Epidermal melanocyte (primary cell): ENCODE results near the gene PLPP3.
"Not testable (repeated sequence)": the region's sequence is repeated elsewhere in the genome, so short reads cannot be mapped to it uniquely, and the experiment has no call there.

Experiments used
- DNase-seq: peaks from one replicate; pipeline ENCODE4 v3.0.0; 2011; ENCODE audit warnings: low spot score; ENCODE audit not compliant: insufficient read length

The PLPP3 gene

DNA sequence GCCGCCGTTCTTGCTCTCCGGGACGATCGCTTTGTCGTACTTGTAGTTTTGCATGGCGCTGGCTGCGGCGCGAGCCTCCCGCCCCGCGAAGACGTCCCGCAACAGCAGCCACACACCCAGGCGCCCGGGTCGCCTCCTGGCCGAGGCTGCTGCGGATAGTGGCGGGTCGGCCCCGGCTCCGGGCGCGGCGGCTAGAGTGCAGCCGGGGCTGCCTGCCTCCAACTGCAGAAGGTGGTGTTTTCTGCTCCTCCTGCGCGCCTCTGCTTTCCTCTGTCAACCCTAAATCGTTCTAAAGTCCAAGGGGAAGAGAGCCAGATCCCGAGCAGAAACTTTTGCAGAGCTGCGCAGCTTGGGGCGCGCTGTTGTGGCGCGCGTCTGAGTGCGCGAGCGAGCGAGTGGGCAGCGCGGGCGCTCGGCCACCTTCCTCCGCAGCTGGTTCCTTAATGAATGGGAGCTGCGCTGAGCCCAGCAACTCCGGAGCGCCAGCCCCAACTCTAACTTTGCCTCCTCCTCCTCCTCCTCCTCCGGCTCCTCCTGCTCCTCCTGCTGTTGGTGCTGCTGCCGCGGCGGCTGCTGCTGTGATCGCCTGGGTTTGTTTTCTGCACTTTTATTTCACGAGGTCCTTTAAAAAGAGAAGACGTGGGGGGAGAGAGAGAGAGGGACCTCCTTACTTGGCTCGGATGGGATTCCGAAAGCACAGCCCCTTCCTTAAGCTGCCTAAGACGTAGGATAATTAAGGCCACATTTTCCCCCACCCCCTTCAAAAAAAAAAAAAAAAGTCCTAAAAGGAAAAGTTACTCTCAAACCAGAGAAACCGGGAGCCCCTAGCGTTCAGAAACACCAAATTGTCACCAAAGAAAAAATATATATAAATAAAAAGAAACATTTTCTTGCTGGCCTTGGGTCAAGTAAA lies at the start of gene PLPP3:
TSS of gene PLPP3 (minus strand) at position 601 of the 913 bp plus-strand sequence. CDS start at position 54, 547 bp downstream.
- peak; percentile 91 for DNase-seq

DNA sequence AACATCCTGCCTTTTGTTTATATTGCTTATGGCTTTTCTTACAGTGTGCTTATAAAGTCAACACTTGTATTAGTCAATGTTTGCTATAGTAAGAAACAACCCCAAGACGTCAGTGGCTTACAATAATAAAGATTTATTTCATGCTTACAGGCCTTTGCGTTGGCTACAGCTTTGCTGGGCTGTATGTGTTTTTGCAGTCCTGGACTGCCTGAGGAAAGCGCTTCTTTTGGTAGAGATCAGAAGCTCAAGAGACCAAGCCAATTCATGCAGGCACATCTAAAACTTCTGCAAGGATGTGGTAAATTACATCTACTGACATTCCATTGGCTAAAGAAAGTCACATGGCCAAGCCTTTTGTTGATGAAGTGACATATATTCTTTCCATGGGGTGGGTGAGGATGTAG lies 48.3 kb upstream of the PLPP3 start:
- DNase-seq: no peak

DNA sequence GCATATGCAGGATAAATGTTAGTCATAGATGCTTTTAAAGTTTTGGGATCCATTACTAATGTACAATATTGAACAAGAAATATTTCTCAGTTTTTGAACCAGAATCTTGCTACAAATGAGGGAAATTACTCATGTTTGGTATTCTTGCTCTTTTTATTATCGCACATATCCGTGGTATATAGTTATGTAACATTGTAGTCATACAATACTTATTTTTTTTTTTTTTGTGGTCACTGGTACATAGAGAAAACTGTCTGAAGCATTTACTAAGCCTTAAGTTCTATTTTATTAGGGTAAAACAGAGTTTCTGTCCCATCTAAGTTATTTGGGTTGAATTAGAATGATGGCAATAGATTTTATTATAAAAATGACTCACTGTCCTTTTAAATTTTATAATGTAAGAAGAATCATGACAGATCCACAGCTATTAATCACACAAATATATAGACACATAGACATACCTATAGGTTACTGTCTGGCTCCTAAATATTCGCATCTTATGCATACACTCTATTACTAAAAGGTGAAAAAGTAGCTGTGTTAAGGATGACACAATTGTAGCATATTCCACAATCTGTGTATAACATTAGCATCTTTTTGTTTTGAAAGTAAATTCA lies 47.8 kb upstream of the PLPP3 start:
- DNase-seq: no peak

DNA sequence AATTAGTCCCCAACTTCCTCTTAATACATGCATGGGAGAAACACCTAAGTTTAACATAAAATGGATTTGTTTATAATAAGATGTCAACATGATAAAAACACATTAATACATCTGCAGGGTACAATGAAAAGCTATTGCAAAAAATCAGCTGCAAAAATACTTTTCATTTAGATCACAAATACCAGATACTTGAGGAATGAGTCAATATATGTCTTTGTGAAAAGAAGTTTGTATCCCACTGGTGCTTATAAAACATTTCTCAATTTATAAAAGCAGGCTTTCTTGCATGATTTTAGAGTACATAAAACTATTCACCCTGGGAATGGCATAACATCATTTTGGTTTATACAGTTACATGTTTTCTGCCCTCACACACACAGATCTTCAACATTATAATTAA lies 47.2 kb upstream of the PLPP3 start:
- no peak for DNase-seq

DNA sequence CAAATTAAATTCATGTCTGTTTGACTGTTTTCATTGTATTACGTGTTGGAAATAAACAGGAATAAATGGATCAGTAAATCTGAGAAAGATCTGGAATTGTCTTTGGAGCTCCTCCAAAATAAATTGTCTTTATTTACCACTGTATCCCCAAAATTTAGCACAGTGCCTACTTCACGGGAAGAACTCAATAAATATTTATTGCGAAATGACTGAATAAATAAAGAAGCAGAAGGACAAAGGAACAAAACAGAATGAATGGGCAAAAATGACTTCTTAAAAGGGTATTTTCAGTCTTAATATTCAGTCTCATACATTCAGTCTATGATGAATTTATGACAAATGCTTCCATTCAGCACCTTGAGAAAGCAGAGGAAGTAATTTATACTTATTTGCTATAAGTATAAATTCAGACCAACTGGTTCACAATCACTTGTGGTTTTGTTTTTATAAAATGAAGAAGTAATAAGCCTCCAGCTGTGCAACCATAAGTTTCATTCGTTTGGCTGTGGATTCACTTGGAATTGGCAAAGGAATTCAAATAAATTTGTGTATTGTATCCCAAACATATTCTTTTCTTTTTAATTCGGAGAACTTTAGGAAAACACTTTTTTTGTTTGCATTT lies 46.6 kb upstream of the PLPP3 start:
- DNase-seq: no peak

DNA sequence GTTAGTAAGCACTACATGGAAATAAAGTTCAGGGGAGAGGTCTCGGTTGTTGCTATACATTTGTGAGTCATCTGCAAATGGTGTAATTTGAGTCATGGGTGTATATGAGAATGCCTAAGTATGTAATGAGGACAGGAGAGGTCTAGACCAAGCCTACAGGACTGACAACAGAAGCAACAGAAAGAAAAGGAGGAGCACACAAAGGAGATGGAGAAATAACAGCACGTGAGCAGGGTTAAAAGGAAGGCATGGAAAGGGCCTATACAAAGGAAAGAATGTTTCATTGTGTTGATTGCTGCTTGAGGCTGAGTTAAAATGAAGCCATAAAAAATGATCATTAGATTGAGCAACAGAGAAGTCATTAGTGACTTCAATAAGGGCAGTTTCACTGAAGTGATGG lies 37.8 kb upstream of the PLPP3 start:
- no peak for DNase-seq

DNA sequence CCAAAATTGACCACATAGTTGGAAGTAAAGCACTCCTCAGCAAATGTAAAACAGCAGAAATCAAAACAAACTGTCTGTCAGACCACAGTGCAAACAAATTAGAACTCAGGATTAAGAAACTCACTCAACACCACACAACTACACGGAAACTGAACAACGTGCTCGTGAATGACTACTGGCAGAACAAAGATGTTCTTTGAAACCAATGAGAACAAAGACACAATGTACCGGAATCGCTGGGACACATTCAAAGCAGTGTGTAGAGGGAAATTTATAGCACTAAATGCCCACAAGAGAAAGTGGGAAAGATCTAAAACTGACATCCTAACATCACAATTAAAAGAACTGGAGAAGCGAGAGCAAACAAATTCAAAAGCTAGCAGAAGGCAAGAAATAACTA lies 31.4 kb upstream of the PLPP3 start:
- not testable (repeated sequence) for DNase-seq

DNA sequence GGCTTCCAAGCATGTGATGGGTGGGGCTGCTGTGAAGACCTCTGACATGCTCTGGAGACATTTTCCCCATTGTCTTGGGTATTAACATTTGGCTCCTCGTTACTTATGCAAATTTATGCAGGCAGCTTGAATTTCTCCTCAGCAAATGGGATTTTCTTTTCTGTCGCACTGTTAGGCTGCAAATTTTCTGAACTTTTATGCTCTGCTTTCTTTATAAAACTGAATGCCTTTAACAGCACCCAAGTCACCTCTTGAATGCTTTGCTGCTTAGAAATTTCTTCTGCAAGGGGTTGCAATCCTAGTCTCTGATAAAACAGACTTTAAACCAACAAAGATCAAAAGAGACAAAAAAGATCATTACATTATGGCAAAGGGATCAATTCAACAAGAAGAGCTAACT lies 30.7 kb upstream of the PLPP3 start:
- DNase-seq: not testable (repeated sequence)

DNA sequence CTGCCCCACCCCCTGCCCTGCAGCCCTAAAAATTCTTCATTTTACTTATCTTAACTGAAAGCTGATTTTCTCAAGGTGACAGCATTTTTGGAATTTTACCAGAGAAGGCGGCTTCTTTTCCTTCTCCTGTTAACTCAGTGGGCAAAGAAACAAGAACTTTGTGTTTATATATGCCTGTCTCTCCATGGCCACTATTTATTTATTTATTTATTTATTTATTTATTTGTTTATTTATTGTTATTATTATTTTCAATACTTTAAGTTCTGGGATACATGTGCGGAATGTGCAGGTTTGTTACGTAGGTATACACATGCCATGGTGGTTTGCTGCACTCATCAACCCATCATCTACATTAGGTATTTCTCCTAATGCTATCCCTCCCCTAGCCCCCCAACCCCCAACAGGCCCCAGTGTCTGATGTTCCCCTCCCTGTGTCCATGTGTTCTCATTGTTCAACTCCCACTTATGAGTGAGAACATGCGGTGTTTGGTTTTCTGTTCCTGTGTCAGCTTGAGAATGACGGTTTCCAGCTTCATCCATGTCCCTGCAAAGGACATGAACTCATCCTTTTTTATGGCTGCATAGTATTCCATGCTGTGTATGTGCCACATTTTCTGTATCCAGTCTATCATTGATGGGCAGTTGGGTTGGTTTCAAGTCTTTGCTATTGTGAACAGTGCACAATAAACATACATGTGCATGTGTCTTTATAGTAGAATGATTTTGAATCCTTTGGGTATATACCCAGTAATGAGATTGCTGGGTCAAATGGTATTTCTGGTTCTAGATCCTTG lies 16.2 kb upstream of the PLPP3 start:
- DNase-seq: not testable (repeated sequence)

DNA sequence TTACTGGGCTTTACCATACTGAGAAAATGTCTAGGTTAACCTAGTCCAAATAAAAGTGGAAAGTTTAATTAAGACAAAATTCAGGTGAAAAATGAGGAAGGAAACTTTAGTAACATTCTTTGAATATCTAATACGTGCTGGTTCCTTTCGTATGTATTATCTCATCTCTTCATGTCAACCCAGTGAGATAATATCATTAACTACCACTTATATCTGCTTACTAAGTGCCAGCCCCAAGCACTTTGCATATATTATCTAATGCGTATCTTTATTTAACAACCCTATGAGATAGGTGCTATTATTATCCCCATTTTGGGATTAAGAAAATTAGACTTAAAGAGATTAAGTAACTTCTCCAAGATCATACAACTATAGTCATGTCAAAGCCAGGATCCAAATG lies 12.5 kb upstream of the PLPP3 start:
- DNase-seq: no peak

DNA sequence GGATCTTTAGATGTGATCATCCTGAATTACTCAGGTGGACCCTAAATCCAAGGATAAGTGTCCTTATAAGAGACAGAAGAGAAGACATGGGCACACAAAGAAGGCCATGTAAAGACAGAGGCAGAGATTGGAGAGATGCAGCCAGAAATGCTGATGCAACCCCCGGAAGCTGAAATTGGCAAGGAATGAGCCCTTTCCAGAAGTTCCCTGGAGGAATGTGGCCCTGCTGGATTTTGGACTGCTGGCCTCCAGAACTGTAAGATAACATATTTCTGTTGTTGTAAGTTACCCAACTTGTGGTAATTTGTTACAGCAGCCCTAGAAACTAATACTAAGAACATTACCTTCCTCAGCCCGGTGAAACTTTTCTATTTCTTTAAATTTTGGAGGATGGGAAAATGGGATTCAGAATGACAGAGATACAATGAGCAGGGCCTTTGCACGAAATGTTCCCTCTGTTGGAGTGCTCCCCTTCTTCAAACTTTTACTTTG lies 11.2 kb upstream of the PLPP3 start:
- no peak for DNase-seq

DNA sequence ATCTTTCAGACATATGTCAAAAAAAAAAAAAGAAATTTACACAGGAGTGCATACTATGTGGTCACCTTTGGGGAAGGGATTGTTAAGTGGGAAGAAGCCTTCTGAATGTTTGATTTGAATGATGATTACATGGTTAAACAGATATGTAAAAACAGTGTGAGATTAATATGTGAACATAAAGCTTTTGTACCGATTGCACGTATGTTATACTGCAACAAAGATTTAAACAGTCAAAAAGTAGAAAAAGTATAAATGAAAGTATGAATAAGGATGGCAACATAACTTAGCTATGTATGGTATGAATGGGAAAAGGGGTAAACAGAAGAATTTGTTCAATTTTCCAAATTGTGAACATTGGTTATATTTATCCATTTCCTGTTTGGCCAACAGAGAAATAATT lies 10.0 kb upstream of the PLPP3 start:
- no peak for DNase-seq

DNA sequence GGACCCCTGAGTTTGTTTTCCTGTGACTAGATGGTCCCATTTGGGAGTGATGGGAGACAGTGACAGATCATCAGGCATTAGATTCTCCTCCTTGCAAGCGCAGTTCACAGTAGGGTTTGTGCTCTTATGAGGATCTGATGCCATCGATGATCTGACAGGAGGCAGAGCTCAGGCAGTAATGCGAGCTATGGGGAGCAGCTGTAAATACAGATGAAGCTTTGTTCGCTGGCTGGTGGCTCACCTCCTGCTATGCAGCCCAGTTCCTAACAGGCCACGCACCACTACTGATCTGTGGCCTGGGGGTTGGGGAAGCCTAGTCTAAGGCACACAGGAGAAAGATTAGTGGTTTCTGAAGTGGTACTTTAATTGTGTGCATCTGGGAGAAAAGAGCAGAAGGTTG lies 7.1 kb upstream of the PLPP3 start:
- no peak for DNase-seq

DNA sequence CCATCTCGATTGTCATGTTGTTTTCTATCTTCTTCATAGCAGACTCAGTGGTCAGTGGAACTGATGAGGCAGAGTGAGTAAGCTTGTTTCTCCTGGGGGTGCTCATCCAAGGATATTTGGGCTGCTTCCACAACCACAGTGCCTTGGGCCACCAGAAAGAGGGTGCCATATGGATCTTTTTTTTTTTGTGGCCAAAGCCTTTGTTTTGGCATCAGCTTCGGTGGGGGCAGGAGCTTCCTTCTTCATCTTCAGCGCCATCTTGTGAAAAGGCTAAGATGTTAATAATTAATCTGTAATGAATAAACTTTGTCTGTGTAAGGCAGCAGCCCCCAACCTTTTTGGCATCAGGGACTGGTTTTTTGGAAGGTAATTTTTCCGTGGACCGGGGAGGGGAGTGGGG lies 6.6 kb upstream of the PLPP3 start:
- DNase-seq: no peak

DNA sequence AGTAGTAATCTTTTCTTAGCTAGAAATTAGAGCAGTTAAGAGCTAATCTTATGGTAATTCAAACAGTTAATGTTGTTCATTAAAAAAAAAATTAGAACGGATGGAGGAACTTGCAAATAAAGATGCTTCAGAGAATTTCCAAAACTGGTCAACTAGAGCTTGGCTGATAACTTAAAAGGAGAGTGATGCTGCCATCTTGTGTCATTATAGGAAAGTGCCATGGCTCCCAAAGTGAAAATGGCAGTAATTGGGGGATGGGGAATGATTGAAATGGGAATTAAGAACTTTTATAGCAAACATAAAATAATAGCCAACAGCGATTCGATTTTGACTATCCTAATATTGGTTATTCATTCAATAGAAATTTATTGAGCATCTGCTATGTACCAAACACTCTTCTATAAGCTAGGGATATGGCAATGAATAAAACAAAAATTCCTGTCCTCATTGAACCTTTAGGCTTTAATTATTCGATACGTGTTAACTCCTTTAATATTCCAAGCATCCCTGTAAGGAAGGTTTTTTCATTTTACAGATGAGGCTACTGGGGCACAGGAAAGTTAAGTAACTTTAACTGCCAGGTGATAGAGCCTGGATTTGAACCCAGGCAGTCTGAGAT lies 5.7 kb upstream of the PLPP3 start:
- peak; percentile 40 for DNase-seq

DNA sequence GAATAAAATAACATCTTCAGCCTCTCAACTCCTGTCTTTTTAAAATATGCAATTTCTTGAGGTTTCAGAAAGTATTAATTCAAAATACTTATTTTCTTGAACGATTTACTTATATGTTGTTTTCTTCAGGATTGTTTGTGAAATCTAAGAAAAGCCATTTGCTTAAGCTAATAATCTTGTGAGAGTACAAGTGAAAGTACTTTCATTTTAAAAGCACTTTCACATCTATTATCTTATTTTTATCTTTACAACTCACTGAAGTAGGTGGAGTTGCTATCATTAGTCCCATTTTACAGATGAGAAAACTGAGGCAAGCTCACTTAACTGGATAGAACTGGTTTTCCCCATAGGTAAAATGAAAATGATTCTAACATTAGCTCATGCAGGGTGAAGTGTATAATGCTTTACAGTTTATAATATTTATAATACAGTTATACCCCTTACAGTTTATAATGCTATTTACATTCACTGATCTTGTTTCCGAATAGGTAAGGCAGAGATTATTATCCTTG lies 4.7 kb upstream of the PLPP3 start:
- no peak for DNase-seq

DNA sequence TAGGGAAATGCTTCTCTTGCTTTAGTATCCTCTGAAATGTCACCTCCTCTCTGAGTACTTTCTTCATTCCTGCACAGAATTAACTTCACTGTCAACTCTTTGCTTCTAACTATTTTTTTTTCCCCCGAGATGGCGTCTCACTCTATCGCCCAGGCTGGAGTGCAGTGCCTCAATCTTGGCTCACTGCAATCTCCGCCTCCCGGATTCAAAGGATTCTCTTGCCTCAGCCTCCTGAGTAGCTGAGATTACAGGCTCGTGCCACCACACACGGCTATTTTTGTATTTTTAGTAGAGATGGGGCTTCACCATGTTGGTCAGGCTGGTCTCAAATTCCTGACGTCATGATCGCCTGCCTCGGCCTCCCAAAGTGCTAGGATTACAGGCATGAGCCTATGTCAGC lies 1.4 kb upstream of the PLPP3 start:
- no peak for DNase-seq

DNA sequence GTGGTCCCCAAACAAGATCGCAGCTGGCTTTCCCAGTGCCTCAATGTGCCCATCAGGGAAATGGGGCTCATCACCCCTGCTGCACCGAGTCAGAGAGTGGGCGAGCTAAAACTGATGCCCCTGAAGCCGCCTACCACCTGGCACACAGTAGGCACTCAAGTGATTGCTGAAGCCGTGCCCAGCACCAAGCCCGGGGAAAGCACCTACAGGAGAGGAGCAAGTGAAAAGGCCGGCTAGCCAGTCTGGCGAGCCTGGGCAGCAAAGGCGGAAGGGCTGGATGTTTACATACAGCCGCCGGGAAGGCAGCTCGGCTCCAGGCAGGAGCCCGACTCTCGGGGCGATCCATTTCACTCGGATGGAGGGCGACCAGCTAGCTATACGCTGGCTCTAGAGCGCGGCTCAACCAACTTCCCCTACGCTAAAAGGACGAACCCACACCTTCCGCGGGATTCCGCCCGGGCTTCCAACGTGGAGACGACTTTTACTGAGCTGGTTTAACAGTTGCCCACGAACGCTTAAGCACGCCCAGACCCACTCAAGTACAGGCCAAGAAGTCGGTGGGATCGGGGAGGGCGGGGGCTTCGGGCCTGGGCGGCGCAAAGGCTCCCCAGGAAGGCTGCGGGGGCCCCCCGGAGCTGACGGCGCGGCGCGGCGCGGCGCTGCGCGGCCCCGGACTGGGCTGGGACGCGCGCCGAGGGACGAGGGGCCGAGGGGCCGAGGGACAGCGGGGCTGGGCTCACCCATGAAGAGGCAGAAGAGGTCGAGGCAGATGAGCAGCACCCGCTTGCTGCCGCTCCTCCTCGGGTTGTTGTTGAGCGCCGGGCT lies 1.0 kb downstream of the PLPP3 start:
- DNase-seq: no peak

DNA sequence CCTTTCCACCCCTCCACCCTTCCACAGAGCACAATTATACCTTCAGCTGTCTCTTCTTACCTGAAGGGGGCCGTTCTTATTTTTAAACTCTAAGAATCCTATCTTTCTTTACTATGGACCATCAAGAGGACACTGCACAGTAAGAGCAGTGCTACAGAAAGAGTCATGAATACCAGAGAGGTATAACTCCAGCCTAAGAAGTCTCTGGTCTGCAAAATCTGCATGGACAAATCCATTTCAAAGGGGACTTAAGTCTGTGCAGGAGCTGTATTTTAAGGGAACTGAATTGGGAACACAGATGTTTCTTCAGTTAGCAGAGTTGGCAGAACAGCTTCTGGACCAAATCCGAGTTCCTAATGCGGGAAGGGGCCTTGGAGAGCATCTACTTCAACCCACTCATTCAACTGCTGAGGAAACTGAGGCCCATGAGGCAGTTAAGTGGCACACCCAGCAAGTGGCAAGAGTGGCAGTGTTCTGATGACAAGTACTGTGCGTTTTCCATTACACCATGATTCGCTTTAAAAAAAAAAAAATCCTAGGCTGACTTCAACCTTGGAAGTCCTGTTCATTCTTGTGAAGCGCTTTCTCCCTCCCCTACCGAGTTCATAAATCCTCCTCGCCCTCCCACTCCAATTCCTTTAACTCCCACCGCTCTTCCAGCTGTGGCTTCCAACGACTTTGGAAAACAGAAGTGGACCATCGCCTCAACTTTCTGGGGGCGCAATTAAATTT lies 1.8 kb downstream of the PLPP3 start:
- no peak for DNase-seq
